T-helper 1 cell (primary cell): Measurements from ENCODE around the gene SLMAP.

Experiments
- DNase-seq, 5 donors: peaks; one replicate each; pipeline ENCODE4 v3.0.0-alpha.2; 2012 to 2020

Gene SLMAP

GRCh38 chr3:57755368-57755675, 787 bp upstream of the SLMAP start:
- peak in 1 of 5 donors; percentile 51 for DNase-seq

- peak; percentile 6 to 41 (median 13) for DNase-seq
Observed at GRCh38 chr3:57756528-57757401, 656 bp downstream of the SLMAP start.

- DNase-seq, result no peak
Observed at GRCh38 chr3:57757642-57758297, 1.7 kb downstream of the SLMAP start.

- DNase-seq, result no peak
Observed at GRCh38 chr3:57758686-57759085, 2.6 kb downstream of the SLMAP start.

GRCh38 chr3:57764794-57765193, 8.7 kb downstream of the SLMAP start:
- DNase-seq, result no peak

GRCh38 chr3:57768595-57768994, 12.5 kb downstream of the SLMAP start:
- DNase-seq, result no peak

GRCh38 chr3:57770009-57770827, 14.1 kb downstream of the SLMAP start:
- no peak for DNase-seq

GRCh38 chr3:57772251-57772650, 16.1 kb downstream of the SLMAP start:
- DNase-seq, result no peak

- DNase-seq, result no peak
Observed at GRCh38 chr3:57777774-57778173, 21.7 kb downstream of the SLMAP start.

- DNase-seq, result no peak
Observed at GRCh38 chr3:57778494-57778893, 22.4 kb downstream of the SLMAP start.

- no peak for DNase-seq
Observed at GRCh38 chr3:57779666-57780065, 23.6 kb downstream of the SLMAP start.

GRCh38 chr3:57783186-57784088, 27.3 kb downstream of the SLMAP start:
- DNase-seq, result no peak

- DNase-seq, result no peak
Observed at GRCh38 chr3:57784089-57784735, 28.1 kb downstream of the SLMAP start.

- DNase-seq, result no peak
Observed at GRCh38 chr3:57785446-57785845, 29.3 kb downstream of the SLMAP start.

- no peak for DNase-seq
Observed at GRCh38 chr3:57787867-57788623, 31.9 kb downstream of the SLMAP start.

GRCh38 chr3:57788624-57789018, 32.5 kb downstream of the SLMAP start:
- DNase-seq, result no peak

GRCh38 chr3:57791245-57791644, 35.1 kb downstream of the SLMAP start:
- DNase-seq, result no peak

- DNase-seq, result no peak
Observed at GRCh38 chr3:57792198-57792597, 36.1 kb downstream of the SLMAP start.

GRCh38 chr3:57793737-57794187, 37.7 kb downstream of the SLMAP start:
- DNase-seq, result no peak

- DNase-seq, result no peak
Observed at GRCh38 chr3:57794501-57794900, 38.4 kb downstream of the SLMAP start.

- DNase-seq, result no peak
Observed at GRCh38 chr3:57794951-57795350, 38.8 kb downstream of the SLMAP start.
